NT2/D1 (cell line): Measurements from ENCODE around the gene STIM2.

Experiments used
- SUZ12 ChIP-seq: IDR thresholded peaks from 2 replicates; pipeline ENCODE4 v1.6.1; 2011; ENCODE audit not compliant: insufficient read length, insufficient read depth; ENCODE audit errors: extremely low read depth
- YY1 ChIP-seq: IDR thresholded peaks from 2 replicates; pipeline ENCODE4 v1.6.1; 2011; ENCODE audit not compliant: insufficient read length, insufficient read depth
- ZNF274 ChIP-seq: IDR thresholded peaks from 2 replicates; pipeline ENCODE4 v1.6.1; 2011; ENCODE audit warnings: mild to moderate bottlenecking, low read depth, low read length

GRCh38 chr4:27013012-27013411 lies 152.4 kb downstream of the STIM2 start:
- TF ChIP-seq ZNF274, result no peak
- no peak for TF ChIP-seq SUZ12
- no peak for TF ChIP-seq YY1
